HG03060 (cell line): Measurements from ENCODE around the gene IP6K2.

ENCODE experiments used
- ATAC-seq: cut with Tn5 transposase; IDR thresholded peaks from one replicate; pipeline ENCODE4 v1.9.1; 2021; ENCODE audit warnings: low read depth, moderate number of reproducible peaks; ENCODE audit not compliant: unreplicated experiment

IP6K2 gene

GRCh38 chr3:48644898-48645760 is 71.9 kb downstream of the IP6K2 start:
- ATAC-seq = no peak

- ATAC-seq = no peak
Measured at GRCh38 chr3:48642605-48643004, 74.4 kb downstream of the IP6K2 start.

GRCh38 chr3:48641396-48641795 is 75.6 kb downstream of the IP6K2 start:
- no peak for ATAC-seq

GRCh38 chr3:48639944-48640606 is 76.9 kb downstream of the IP6K2 start:
- no peak for ATAC-seq
